DMS 273 treated with DMSO at 0.1 percent for 48 hours (cell line): ENCODE results near the gene STOX2.
"Not testable (repeated sequence)": the region's sequence is repeated elsewhere in the genome, so short reads cannot be mapped to it uniquely, and the experiment has no call there.

Experiments used
- DNase-seq: peaks from one replicate; lab custom pipeline; 2025; lab: John Stamatoyannopoulos, UW

STOX2 gene

GRCh38 chr4:184019667-184020623 lies 114.8 kb downstream of the STOX2 start:
- peak; percentile 60 for DNase-seq

- no peak for DNase-seq
These were observed 116.3 kb downstream of the STOX2 start for GRCh38 chr4:184021389-184021788.

- no peak for DNase-seq
These were observed 117.7 kb downstream of the STOX2 start for GRCh38 chr4:184022679-184023383.

GRCh38 chr4:184024637-184025036 lies 119.5 kb downstream of the STOX2 start:
- no peak for DNase-seq

GRCh38 chr4:184028561-184029374 lies 123.7 kb downstream of the STOX2 start:
- DNase-seq: no peak

- no peak for DNase-seq
These were observed 124.9 kb downstream of the STOX2 start for GRCh38 chr4:184030036-184030435.

GRCh38 chr4:184030764-184031163 lies 125.7 kb downstream of the STOX2 start:
- DNase-seq: no peak

GRCh38 chr4:184032091-184032490 lies 127.0 kb downstream of the STOX2 start:
- no peak for DNase-seq

GRCh38 chr4:184039963-184040383 lies 134.9 kb downstream of the STOX2 start:
- DNase-seq: no peak

GRCh38 chr4:184041156-184041555 lies 136.0 kb downstream of the STOX2 start:
- DNase-seq: no peak

- DNase-seq: no peak
These were observed 141.0 kb downstream of the STOX2 start for GRCh38 chr4:184046148-184046547.

GRCh38 chr4:184051262-184051661 lies 146.2 kb downstream of the STOX2 start:
- DNase-seq: not testable (repeated sequence)

- no peak for DNase-seq
These were observed 147.5 kb downstream of the STOX2 start for GRCh38 chr4:184052616-184053015.

GRCh38 chr4:184053434-184053833 lies 148.3 kb downstream of the STOX2 start:
- no peak for DNase-seq

GRCh38 chr4:184056877-184057276 lies 151.8 kb downstream of the STOX2 start:
- no peak for DNase-seq

- no peak for DNase-seq
These were observed 152.9 kb downstream of the STOX2 start for GRCh38 chr4:184058026-184058425.

- DNase-seq: no peak
These were observed 154.0 kb downstream of the STOX2 start for GRCh38 chr4:184059099-184059498.

GRCh38 chr4:184061582-184061981 lies 156.5 kb downstream of the STOX2 start:
- no peak for DNase-seq

- no peak for DNase-seq
These were observed 157.7 kb downstream of the STOX2 start for GRCh38 chr4:184062769-184063168.

GRCh38 chr4:184064877-184065276 lies 159.8 kb downstream of the STOX2 start:
- DNase-seq: no peak

GRCh38 chr4:184066584-184067300 lies 161.6 kb downstream of the STOX2 start:
- DNase-seq: no peak
